H1 (cell line): ENCODE data around the gene TNFAIP8L3. TPM values are rescaled to one million over a fixed set of nuclear protein-coding genes. Genes with fewer than 3 reads are reported as not detected.

Experiments used
- CTCF ChIA-PET: fragments of 300-600 bp; sonication (Branson Sonifier 250); formaldehyde crosslinking; loops from one replicate; lab custom pipeline; 2021; ENCODE audit not compliant: partially characterized antibody; lab: Charles Lee
- POLR2A ChIA-PET: fragments of 300-600 bp; sonication (Branson Sonifier 250); formaldehyde crosslinking; loops from one replicate; lab custom pipeline; 2021; ENCODE audit warnings: inconsistent platforms; ENCODE audit not compliant: partially characterized antibody; lab: Charles Lee
- DNase-seq, 2 experiments: peaks; one replicate each; pipeline versions ENCODE4 v3.0.0 to v3.0.0-alpha.2; 2010 to 2022; ENCODE audit warnings: low spot score in 2 of 2, low read depth in 1 of 2, mixed read lengths in 1 of 2
- FAIRE-seq: peaks from 2 replicates; lab custom pipeline; 2011; peaks lifted over from hg19 to GRCh38; lab: Jason Lieb, UNC
- H2AFZ ChIP-seq: 2 replicates; pipeline ENCODE4 v1.8.1; 2012; ENCODE audit warnings: low read length, inconsistent platforms
- H2AK5ac ChIP-seq: 2 replicates; pipeline ENCODE4 v1.6.1; 2013; ENCODE audit warnings: low read depth, low read length
- H2BK120ac ChIP-seq: replicated peaks from 2 replicates; pipeline ENCODE3; 2013; ENCODE audit warnings: low read depth, low read length, inconsistent platforms
- H2BK12ac ChIP-seq: 2 replicates; pipeline ENCODE4 v1.6.1; 2013; ENCODE audit warnings: low read depth, low read length
- H2BK15ac ChIP-seq: 2 replicates; pipeline ENCODE4 v1.6.1; 2013; ENCODE audit warnings: low read length
- H2BK20ac ChIP-seq: 2 replicates; pipeline ENCODE4 v1.6.1; 2013; ENCODE audit warnings: low read length
- H2BK5ac ChIP-seq: 2 replicates; pipeline ENCODE4 v1.6.1; 2013; ENCODE audit warnings: low read depth, low read length
- H3K14ac ChIP-seq: 2 replicates; pipeline ENCODE4 v1.6.1; 2013; ENCODE audit warnings: inconsistent platforms; ENCODE audit not compliant: insufficient read length
- H3K18ac ChIP-seq: 2 replicates; pipeline ENCODE4 v1.6.1; 2013; ENCODE audit warnings: low read length; ENCODE audit errors: extremely low read depth
- H3K23ac ChIP-seq: 2 replicates; pipeline ENCODE4 v1.6.1; 2013; ENCODE audit warnings: inconsistent platforms; ENCODE audit not compliant: insufficient read length
- H3K23me2 ChIP-seq: 2 replicates; pipeline ENCODE4 v1.6.1; 2013; ENCODE audit warnings: low read depth, low read length
- H3K27ac ChIP-seq: 2 replicates; pipeline ENCODE4 v1.6.1; 2011; ENCODE audit warnings: low read depth, low read length, inconsistent platforms
- H3K27me3 ChIP-seq, 4 experiments: replicated peaks in 1 of 4; 1 replicate in 1 of 4; 2 replicates in 3 of 4; pipeline versions ENCODE4 v1.6.1 to v1.8.1; 2011 to 2013; ENCODE audit warnings: low read length in 3 of 4, mild to moderate bottlenecking in 3 of 4, inconsistent platforms in 2 of 4, mixed read lengths in 2 of 4, moderate library complexity in 1 of 4; ENCODE audit not compliant: control insufficient read depth in 3 of 4, insufficient read depth in 3 of 4; ENCODE audit errors: extremely low read depth in 1 of 4
- H3K36me3 ChIP-seq, 4 experiments: 2 replicates each; pipeline versions ENCODE4 v1.6.1 to v1.8.1; 2011 to 2013; ENCODE audit warnings: mild to moderate bottlenecking in 4 of 4, low read length in 3 of 4, moderate library complexity in 2 of 4, control low read depth in 1 of 4, inconsistent platforms in 1 of 4; ENCODE audit not compliant: insufficient read depth in 4 of 4, control insufficient read depth in 2 of 4
- H3K4ac ChIP-seq: replicated peaks from 2 replicates; pipeline ENCODE3; 2013; ENCODE audit warnings: low read length, low read depth, mixed read lengths, inconsistent platforms; ENCODE audit not compliant: insufficient read length
- H3K4me1 ChIP-seq, 4 experiments: replicated peaks in 1 of 4; 1 replicate in 1 of 4; 2 replicates in 3 of 4; pipeline versions ENCODE4 v1.6.1 to v1.8.1; 2011 to 2013; ENCODE audit warnings: low read length in 3 of 4, inconsistent platforms in 2 of 4, mixed read lengths in 1 of 4; ENCODE audit not compliant: insufficient read depth in 4 of 4, control insufficient read depth in 3 of 4
- H3K4me2 ChIP-seq, 2 experiments: 2 replicates each; pipeline versions ENCODE4 v1.6.1 to v1.8.1; 2011 to 2013; ENCODE audit warnings: low read depth in 2 of 2, low read length in 2 of 2, control low read depth in 1 of 2, inconsistent platforms in 1 of 2, mild to moderate bottlenecking in 1 of 2; ENCODE audit not compliant: insufficient read depth in 1 of 2
- H3K4me3 ChIP-seq, 4 experiments: fragments of 200-600, 300-600 bp in 1 of 4; sonication (generic), shearing (Covaris generic), sonication (Bioruptor Twin) in 1 of 4; 2 replicates each; pipeline versions ENCODE4 v1.5.1 to v1.8.1; 2011 to 2016; ENCODE audit warnings: low read length in 4 of 4, low read depth in 3 of 4, control low read depth in 2 of 4, inconsistent platforms in 2 of 4, mild to moderate bottlenecking in 2 of 4, mixed read lengths in 1 of 4, moderate library complexity in 1 of 4; ENCODE audit not compliant: insufficient read depth in 2 of 4; ENCODE audit errors: extremely low read depth in 1 of 4
- H3K56ac ChIP-seq: replicated peaks from 2 replicates; pipeline ENCODE3; 2013; ENCODE audit warnings: low read depth, mild to moderate bottlenecking, mixed read lengths, low read length, inconsistent platforms; ENCODE audit not compliant: insufficient read length
- H3K79me1 ChIP-seq: 2 replicates; pipeline ENCODE4 v1.6.1; 2013; ENCODE audit warnings: low read depth, low read length, control low read depth
- H3K79me2 ChIP-seq, 2 experiments: 2 replicates each; pipeline versions ENCODE4 v1.6.1 to v1.8.1; 2012 to 2013; ENCODE audit warnings: low read length in 2 of 2, mild to moderate bottlenecking in 2 of 2, inconsistent platforms in 1 of 2; ENCODE audit not compliant: insufficient read depth in 2 of 2, control insufficient read depth in 1 of 2
- H3K9ac ChIP-seq, 4 experiments: replicated peaks in 1 of 4; 1 replicate in 1 of 4; 2 replicates in 3 of 4; pipeline versions ENCODE4 v1.6.1 to v1.8.1; 2011 to 2013; ENCODE audit warnings: low read depth in 3 of 4, low read length in 3 of 4, control low read depth in 2 of 4, mild to moderate bottlenecking in 2 of 4, moderate library complexity in 2 of 4, inconsistent platforms in 1 of 4; ENCODE audit errors: extremely low read depth in 1 of 4
- H3K9me3 ChIP-seq, 2 experiments: 2 replicates each; pipeline versions ENCODE4 v1.6.1 to v1.8.1; 2012 to 2013; ENCODE audit warnings: mild to moderate bottlenecking in 2 of 2, moderate library complexity in 2 of 2, control low read depth in 1 of 2, inconsistent platforms in 1 of 2, low read depth in 1 of 2, low read length in 1 of 2, mixed read lengths in 1 of 2; ENCODE audit not compliant: insufficient read depth in 2 of 2
- H4K20me1 ChIP-seq, 2 experiments: replicated peaks in 1 of 2; 2 replicates each; pipeline versions ENCODE3 to v1.8.1; 2011 to 2013; ENCODE audit warnings: inconsistent platforms in 2 of 2, low read length in 2 of 2, mild to moderate bottlenecking in 1 of 2; ENCODE audit not compliant: insufficient read depth in 2 of 2, control insufficient read depth in 1 of 2
- H4K5ac ChIP-seq: 2 replicates; pipeline ENCODE4 v1.6.1; 2013; ENCODE audit warnings: low read length, low read depth, mixed read lengths, inconsistent platforms; ENCODE audit not compliant: insufficient read length
- H4K8ac ChIP-seq: 2 replicates; pipeline ENCODE4 v1.8.0; 2013; ENCODE audit warnings: mild to moderate bottlenecking, moderate library complexity, low read length, inconsistent platforms; ENCODE audit not compliant: insufficient read depth; ENCODE audit errors: extremely low read depth
- H4K91ac ChIP-seq: replicated peaks from 2 replicates; pipeline ENCODE3; 2013; ENCODE audit warnings: low read length, mixed read lengths, inconsistent platforms; ENCODE audit not compliant: insufficient read length
- BCL11A ChIP-seq, 2 experiments: IDR thresholded peaks; one replicate each; pipeline ENCODE4 v1.6.1; 2011; ENCODE audit warnings: low read depth in 2 of 2, low read length in 2 of 2, mild to moderate bottlenecking in 2 of 2
- CBX8 ChIP-seq: fragments of 300-800, 300-1000 bp; sonication (generic); IDR thresholded peaks from 2 replicates; pipeline ENCODE4 v1.7.1; 2016; ENCODE audit warnings: low read depth, low read length, borderline replicate concordance
- CEBPB ChIP-seq: IDR thresholded peaks from 2 replicates; pipeline ENCODE4 v1.6.1; 2012; ENCODE audit warnings: low read depth, low read length
- CTBP2 ChIP-seq: IDR thresholded peaks from 2 replicates; pipeline ENCODE4 v1.7.0; 2011; ENCODE audit warnings: borderline replicate concordance, mild to moderate bottlenecking, moderate library complexity, mixed read lengths, low read length; ENCODE audit not compliant: insufficient read depth, insufficient read length
- PHF8 ChIP-seq: fragments of 200-600 bp; sonication (generic); conservative IDR thresholded peaks from 2 replicates; pipeline ENCODE4 v1.7.1; 2012; ENCODE audit warnings: low read depth, mild to moderate bottlenecking, inconsistent platforms, low read length, moderate library complexity
- RBBP5 ChIP-seq: IDR thresholded peaks from 2 replicates; pipeline ENCODE4 v1.7.1; 2012; ENCODE audit warnings: low read depth, mild to moderate bottlenecking, inconsistent platforms, low read length, moderate library complexity, borderline replicate concordance
- TAF1 ChIP-seq: IDR thresholded peaks from 2 replicates; pipeline ENCODE4 v1.6.1; 2011; ENCODE audit warnings: mild to moderate bottlenecking, low read depth, low read length
- WGBS, 2 experiments: shearing (Covaris generic) in 1 of 2; methylation state at CpG; one replicate each; pipeline versions ENCODE4 v1.1.6 to v1.1.7; 2013 to 2015; ENCODE audit warnings: low lambda C conversion rate in 2 of 2, mixed read lengths in 2 of 2, inconsistent platforms in 1 of 2, low coverage in 1 of 2, missing lambda C conversion rate in 1 of 2; ENCODE audit not compliant: insufficient replicate concordance in 2 of 2, insufficient coverage in 1 of 2, insufficient read length in 1 of 2; ENCODE audit errors: extremely low coverage in 1 of 2, missing lambda C conversion rate in 1 of 2; 5-methylcytosine and 5-hydroxymethylcytosine counted together
- polyA plus RNA-seq, 7 experiments: library from polyadenylated mRNA; depleted of rRNA in 3 of 7; stranded (reverse) in 5 of 7; unstranded in 2 of 7; fragments of >200 nt in 5 of 7; fragments of 200-250 nt in 2 of 7; gene quantifications; 1 replicate in 5 of 7; 2 replicates in 1 of 7; 4 replicates in 1 of 7; pipeline versions ENCODE4 v1.2.1 to v1.2.3, GENCODE V29; 2011 to 2013; ENCODE audit warnings: missing spikeins in 2 of 7, mixed read lengths in 2 of 7
- total RNA-seq: library from RNA; stranded (reverse); fragmentation: NEBNext Ultra II Directional; extraction: Animal tissue kit (Norgen Biotek cat#: 25700); gene quantifications from 2 replicates; pipeline ENCODE4 v1.2.1, GENCODE V29; 2021
- TF ChIP-seq, protein P1 (sequence below): IDR thresholded peaks from 2 replicates; pipeline ENCODE4 v1.6.1; 2012; ENCODE audit warnings: inconsistent platforms

Gene TNFAIP8L3
- total and polyA plus RNA-seq, 2 of the 8 experiments (the other 6 are each of a cell fraction or from before 2014, with no cell fraction given) = 0.23 to 0.67 TPM

DNA sequence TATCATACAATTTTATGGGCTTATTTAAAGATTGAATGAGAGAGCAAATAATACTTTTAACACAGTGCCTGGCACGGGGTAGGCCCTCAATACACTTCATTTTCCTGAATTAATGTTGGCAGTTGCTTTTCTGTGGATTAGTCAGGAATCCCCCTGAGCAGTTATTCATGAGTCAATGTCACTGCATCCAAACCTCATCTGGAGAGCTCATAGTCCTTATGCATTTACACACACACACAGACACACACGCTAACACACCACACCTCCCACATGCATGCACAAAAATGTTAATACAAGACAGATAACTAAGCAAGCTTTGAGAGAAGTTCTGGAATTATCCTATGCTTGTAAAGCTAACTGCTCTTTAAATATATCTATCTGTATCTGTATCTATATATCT lies 34.0 kb upstream of the TNFAIP8L3 start:
- no peak for FAIRE-seq
- CTCF ChIA-PET = interaction anchor here (0.7 to 1.1 kb wide), 3 partner anchors 65 to 275 kb away, joined by 3 to 5 read pairs (median 3); no protein-coding TSS in a partner anchor
- no peak overlapping the region for H2BK15ac ChIP-seq
- TF ChIP-seq BCL11A (IDR thresholded peaks at IDR 0.05; ENCODE audit: low read depth in 2 of 2, low read length in 2 of 2) (no peak), CTBP2 (no peak), CBX8 (no peak), PHF8 (no peak), CEBPB (no peak), RBBP5 (no peak), TAF1 (no peak)
- TF ChIP-seq, protein P1, sequence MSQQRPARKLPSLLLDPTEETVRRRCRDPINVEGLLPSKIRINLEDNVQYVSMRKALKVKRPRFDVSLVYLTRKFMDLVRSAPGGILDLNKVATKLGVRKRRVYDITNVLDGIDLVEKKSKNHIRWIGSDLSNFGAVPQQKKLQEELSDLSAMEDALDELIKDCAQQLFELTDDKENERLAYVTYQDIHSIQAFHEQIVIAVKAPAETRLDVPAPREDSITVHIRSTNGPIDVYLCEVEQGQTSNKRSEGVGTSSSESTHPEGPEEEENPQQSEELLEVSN = no peak

More for the DNA sequence above, 34.0 kb upstream of the TNFAIP8L3 start:
- no peaks in the 10 kb centered on the region for H3K23me2 ChIP-seq
- no peak overlapping the region for H3K27ac ChIP-seq
- H3K9me3 ChIP-seq = no peaks in the 10 kb centered on the region
- DNase-seq = no peak
- H4K8ac ChIP-seq = no peak overlapping the region
- no peak overlapping the region for H3K56ac ChIP-seq
- no peak overlapping the region for H3K9ac ChIP-seq
- H3K4me3 ChIP-seq = no peak overlapping the region
- no peak overlapping the region for H4K91ac ChIP-seq
- H3K4ac ChIP-seq = no peak overlapping the region
- no peak overlapping the region for H2AK5ac ChIP-seq
- H3K79me1 ChIP-seq = no peaks in the 10 kb centered on the region
- no peak overlapping the region for H2BK20ac ChIP-seq
- POLR2A ChIA-PET = interaction anchor here (1.0 kb wide), 1 partner anchor 9 kb away, joined by 3 read pairs; no protein-coding TSS in a partner anchor
- peaks cover 0 to 3% (median 0%) of the 10 kb centered on the region in 4 experiments; a peak in 1 of 7 replicates for H3K4me1 ChIP-seq
- H3K4me2 ChIP-seq = no peak overlapping the region
- H3K36me3 ChIP-seq = no peaks in the 10 kb centered on the region
- no peak overlapping the region for H2BK120ac ChIP-seq
- H2AFZ ChIP-seq = no peak overlapping the region
- 93% methylated on average over 2 of the region's 2 CpGs; no CpG with 5 or more reads in 1 of the 2 experiments for WGBS, 2 experiments
- H4K20me1 ChIP-seq = peaks cover 0 to 2% of the 10 kb centered on the region in 2 experiments
- no peak overlapping the region for H2BK5ac ChIP-seq
- no peak overlapping the region for H3K23ac ChIP-seq
- H3K27me3 ChIP-seq = no peaks in the 10 kb centered on the region
- no peak overlapping the region for H3K14ac ChIP-seq
- H2BK12ac ChIP-seq = no peak overlapping the region
- H4K5ac ChIP-seq = no peak overlapping the region
- no peaks in the 10 kb centered on the region for H3K79me2 ChIP-seq
- H3K18ac ChIP-seq = no peak overlapping the region
